Tibial nerve (tissue), 4 donors: ENCODE results near the gene PALS1. TPM values are rescaled to one million over a fixed set of nuclear protein-coding genes. Genes with fewer than 3 reads are reported as not detected.

Experiments used
- DNase-seq, 2 donors: peaks; one replicate each; pipeline ENCODE4 v3.0.0-alpha.2; 2019; ENCODE audit warnings: low spot score in 2 of 2
- H3K27ac ChIP-seq, 4 donors: fragments of 200-600 bp; sonication (generic) in 3 of 4; one replicate each; pipeline ENCODE4 v1.5.1; 2017 to 2019; ENCODE audit warnings: mild to moderate bottlenecking in 1 of 4
- H3K27me3 ChIP-seq, 2 donors: fragments of 200-600 bp; sonication (generic) in 1 of 2; one replicate each; pipeline versions ENCODE4 v1.5.1 to v1.6.0; 2017 to 2019
- H3K36me3 ChIP-seq, 3 donors: fragments of 200-600 bp; sonication (generic); one replicate each; pipeline ENCODE4 v1.5.1; 2018 to 2019
- H3K4me1 ChIP-seq, 4 donors: fragments of 200-600 bp; sonication (generic) in 3 of 4; one replicate each; pipeline ENCODE4 v1.5.1; 2017 to 2019
- H3K4me3 ChIP-seq, 4 donors: fragments of 200-600 bp; sonication (generic) in 3 of 4; one replicate each; pipeline ENCODE4 v1.5.1; 2017 to 2019; ENCODE audit warnings: mild to moderate bottlenecking in 1 of 4, moderate library complexity in 1 of 4
- H3K9me3 ChIP-seq, 4 donors: fragments of 200-600 bp; sonication (generic) in 3 of 4; one replicate each; pipeline ENCODE4 v1.5.1; 2017 to 2019
- CTCF ChIP-seq, 5 experiments: fragments of 200-600 bp in 3 of 5; fragments of 450-650 bp in 2 of 5; sonication (generic) in 3 of 5; IDR thresholded peaks; one replicate each; pipeline ENCODE4 v1.5.1; 2016 to 2019; ENCODE audit warnings: antibody characterized with exemption in 5 of 5, mild to moderate bottlenecking in 3 of 5, moderate library complexity in 2 of 5
- EP300 ChIP-seq, 2 donors: sonication (generic); formaldehyde crosslinking; IDR thresholded peaks; one replicate each; pipeline ENCODE4 v1.6.1; 2017; ENCODE audit warnings: antibody characterized with exemption in 2 of 2, mild to moderate bottlenecking in 1 of 2
- WGBS, 2 donors: methylation state at CpG; one replicate each; pipeline ENCODE4 v1.1.5; 2018; 5-methylcytosine and 5-hydroxymethylcytosine counted together
- total RNA-seq, 4 donors: library from RNA; depleted of rRNA; stranded (reverse); fragments of >200 nt; gene quantifications; one replicate each; pipeline ENCODE4 v1.1.0, GENCODE V29; 2016

The PALS1 gene
- total RNA-seq, 4 donors from 2014 or later = 20.1 to 24.6 (median 22.9) TPM

GRCh38 chr14:67285876-67286452, 44.7 kb downstream of the PALS1 start:
- TF ChIP-seq EP300 (IDR thresholded peaks at IDR 0.05) (no peak), CTCF (IDR thresholded peaks at IDR 0.05) (peak; percentile 29 to 66 (median 53))
- Histone ChIP-seq H3K27me3 (no peaks in the 10 kb centered on the region), H3K4me3 (no peak overlapping the region), H3K4me1 (peaks cover 0 to 5% (median 0%) of the 10 kb centered on the region in 4 donors), H3K36me3 (no peaks in the 10 kb centered on the region), H3K27ac (no peak overlapping the region), H3K9me3 (no peaks in the 10 kb centered on the region)
- DNase-seq = no peak
- WGBS, 2 donors = 28 to 35% methylated on average over 2 of the region's 2 CpGs

Other genes starting within 250 kb of the PALS1 start
- gene GARIN2, start 52.0 kb upstream of the PALS1 start, total RNA-seq = not detected
- gene ATP6V1D, start 118.4 kb downstream of the PALS1 start, total RNA-seq = 10 to 100 TPM; 49.6 to 91.5 (median 57.6) TPM
- gene EIF2S1, start 118.9 kb downstream of the PALS1 start, total RNA-seq = 10 to 100 TPM; 34.8 to 71.9 (median 61.3) TPM
- gene PLEK2, start 170.7 kb downstream of the PALS1 start, total RNA-seq = 1 to 10 TPM in 1 of 4 donors, under 1 TPM in 1, not detected in 2; 0.39 to 1.2 TPM
- gene TMEM229B, start 247.3 kb downstream of the PALS1 start, total RNA-seq = 1 to 10 TPM in 3 of 4 donors, not detected in 1; 2.7 to 6.1 (median 5.7) TPM